HG02588 (cell line): ENCODE measurements around the gene LAMC3.

Experiments used
- ATAC-seq: cut with Tn5 transposase; IDR thresholded peaks from one replicate; pipeline ENCODE4 v1.9.1; 2021; ENCODE audit warnings: mild to moderate bottlenecking, moderate library complexity; ENCODE audit not compliant: unreplicated experiment

LAMC3 gene

DNA sequence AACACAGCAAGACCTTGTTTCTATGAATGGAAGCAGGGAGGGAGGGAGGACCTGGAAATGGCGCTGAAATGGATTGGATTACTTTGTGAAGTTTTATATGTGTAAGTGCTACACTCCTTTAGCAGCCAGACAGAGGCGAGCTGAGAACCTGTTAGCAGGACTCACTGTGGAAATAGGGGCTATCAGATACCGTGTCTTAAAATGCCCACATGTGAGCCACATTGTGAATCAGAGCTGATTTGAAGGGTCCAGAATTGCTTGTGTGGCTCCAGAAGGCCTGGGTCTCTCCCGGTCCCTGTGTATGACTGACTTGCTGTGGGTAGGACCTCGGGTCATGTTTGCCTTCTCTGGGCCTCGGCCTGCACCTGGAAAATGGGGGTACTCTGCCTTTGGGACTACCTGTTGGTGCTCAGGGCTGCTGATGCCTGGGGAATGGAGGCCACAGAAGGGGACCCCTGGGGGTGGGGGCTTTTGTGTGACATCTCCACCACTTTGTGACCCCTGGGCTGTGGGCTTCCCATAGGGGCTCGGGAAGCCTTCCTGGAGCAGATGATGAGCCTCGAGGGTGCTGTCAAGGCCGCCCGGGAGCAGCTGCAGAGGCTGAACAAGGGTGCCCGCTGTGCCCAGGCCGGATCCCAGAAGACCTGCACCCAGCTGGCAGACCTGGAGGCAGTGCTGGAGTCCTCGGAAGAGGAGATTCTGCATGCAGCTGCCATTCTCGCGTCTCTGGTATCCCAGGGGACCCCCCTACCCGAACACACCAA is 63.3 kb downstream of the LAMC3 start:
- no peak for ATAC-seq

DNA sequence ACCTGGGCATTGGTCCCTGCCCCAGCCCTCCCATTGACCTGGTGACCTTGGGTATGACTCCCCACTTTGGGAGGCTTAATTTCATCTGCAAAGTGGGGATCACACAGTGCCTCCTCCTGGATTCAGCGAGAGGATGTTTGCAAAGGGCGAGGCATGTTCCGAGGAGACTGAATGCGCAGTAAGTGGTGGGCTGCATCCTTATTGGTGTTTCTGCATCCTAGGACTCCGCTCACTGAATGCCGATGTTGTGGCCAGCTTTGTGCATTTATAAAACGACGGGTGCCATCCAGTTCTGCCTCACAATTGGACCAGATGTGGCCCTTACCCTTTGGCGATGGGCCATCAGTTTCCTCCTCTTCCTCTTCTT is 63.9 kb downstream of the LAMC3 start:
- ATAC-seq: no peak

DNA sequence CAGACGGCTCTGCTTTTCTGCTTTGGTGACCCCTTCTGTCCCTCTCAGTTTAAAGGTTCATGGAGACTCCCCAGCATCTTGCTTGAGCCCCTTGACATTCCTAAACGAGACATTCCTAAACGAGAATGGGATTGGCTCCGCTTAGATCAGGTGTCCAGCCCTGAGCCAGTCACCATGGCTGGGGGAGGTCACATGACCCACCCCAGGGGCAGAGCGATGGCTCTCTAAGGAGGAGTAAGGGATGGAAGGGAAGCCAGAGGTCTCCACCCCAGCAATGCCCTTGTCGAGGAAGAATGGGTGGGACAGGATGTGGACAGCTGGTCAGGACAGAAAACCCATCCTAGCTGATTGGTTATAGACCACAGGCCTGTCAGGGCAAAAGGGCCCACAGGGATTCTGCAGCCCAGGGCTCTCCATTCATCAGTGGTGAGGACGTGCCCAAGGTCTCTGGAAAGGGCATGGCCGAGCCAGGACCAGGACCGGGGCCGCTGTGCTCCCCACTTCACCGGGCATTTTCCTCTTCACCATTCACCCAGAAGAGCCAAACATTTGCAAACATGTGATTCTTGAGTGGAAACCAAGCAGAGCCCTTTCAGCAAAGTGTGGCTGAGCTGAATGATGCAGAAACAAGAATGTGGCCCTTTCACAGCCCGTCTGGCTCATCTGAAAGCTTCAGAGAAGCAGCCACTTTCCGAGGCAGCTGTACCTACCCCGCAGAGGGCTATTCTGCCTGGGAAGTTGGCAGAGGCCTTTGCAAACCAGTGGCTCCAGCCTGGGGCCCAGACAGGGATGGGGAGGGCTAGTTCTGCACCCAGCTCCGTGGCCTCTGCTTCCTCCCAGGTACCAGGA is 67.6 kb downstream of the LAMC3 start:
- ATAC-seq: no peak

DNA sequence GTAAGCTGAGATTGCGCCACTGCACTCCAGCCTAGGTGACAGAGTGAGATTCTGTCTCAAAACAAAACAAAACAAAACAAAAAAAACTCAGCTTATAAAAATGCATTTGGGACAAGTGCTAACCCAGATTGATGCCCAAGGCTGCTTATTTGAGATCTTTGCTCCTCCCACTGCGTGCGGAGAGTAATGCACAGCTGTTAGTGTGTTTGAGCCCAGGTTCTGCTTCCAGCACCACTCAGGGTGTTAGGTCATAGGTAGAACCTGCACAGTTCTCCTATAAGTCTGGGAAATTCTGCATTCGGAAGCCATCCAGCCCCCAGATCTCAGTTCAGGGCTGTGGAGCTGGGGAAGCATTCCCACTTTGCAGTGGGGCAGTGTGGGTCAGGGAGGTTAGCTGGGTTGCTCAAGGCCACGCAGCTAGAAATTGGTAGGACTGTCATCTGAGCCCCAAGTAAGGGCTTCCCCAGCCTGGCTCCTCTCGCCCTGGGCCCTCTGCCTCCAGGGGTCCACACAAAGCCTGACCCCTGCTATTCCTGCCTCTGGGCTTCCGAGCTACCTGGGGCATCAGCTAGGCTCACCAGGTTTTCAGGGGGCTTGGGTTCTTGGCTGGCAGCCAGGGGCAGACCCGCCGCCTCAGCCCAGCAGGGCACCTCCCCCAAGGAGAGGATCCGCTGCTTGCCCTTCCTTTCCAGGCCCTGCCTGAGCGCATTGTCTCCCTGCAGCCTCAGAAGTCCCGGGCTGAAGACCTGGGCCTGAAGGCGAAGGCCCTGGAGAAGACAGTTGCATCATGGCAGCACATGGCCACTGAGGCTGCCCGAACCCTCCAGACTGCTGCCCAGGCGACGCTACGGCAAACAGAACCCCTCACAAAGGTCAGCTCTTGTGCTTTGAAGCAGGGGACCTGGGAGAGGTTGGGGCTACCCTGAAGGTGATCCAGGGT is 69.7 kb downstream of the LAMC3 start:
- no peak for ATAC-seq

DNA sequence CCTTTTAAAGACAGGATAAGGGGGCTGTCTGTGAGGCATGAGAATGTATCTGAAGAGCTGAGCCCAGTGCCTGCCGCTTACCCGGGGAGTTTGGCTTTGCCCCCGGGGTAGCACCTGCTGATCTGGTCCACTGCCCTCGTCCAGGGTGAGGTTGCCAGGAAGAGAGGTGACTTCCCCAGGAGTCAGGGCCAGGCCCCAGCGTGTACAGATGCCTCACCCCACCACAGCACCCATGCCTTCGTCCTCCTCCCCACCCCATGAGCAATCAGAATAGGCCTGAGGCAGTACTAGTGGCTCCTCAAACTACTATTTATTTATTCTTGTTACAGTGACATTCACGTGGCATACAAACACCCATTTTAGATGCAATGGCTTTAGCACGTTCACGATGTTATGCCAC is 71.6 kb downstream of the LAMC3 start:
- ATAC-seq: no peak

DNA sequence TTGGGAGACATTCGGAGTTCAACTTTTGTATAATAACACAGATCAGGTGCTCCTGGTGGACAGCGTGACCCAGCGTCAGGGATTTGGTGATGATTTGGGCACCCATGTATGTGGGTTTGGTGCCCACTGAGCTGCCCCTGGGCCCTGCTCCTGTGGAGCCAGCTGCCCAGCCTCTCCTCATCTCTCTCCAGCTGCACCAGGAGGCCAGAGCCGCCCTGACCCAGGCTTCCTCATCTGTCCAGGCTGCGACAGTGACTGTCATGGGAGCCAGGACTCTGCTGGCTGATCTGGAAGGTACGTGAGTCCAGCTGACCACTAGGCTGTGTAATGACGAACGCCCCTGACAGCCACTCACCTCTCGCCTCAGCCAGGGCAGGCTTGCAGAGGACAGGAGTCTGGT is 72.9 kb downstream of the LAMC3 start:
- no peak for ATAC-seq

DNA sequence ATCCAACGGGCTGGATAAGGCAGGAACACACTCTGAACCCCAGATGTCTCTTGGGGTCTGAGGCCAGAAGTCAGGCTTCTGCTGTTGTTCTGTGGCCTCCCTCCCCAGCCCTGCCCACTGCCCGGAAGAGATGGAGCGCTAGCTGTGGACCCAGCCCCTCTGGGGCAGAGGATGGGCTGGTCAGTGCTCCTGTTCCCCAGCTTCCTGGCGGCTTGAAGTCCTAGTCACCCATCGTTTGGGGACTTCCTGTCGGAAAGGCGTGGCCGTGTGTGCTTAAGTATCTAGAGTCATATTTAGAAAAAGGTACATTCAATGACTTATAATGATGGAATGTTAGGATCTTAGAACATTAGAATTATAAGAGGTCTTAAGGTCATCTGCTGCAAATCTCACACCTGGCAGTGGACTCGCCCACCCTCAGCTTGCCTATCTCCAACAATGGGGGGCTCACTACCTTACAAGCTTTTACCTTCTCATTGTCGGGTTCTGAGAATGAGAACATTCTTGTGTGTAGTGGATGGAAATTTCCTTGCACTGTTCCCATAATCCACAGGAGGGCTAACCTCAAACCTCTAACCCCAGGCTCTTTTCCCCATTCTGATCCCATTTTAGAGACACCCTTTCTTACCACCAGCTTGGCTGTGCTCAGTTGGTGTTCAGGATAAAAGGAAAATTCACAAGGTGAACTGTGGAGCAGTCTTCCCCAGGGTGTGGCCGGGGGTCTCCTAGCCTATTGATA is 74.0 kb downstream of the LAMC3 start:
- no peak for ATAC-seq

DNA sequence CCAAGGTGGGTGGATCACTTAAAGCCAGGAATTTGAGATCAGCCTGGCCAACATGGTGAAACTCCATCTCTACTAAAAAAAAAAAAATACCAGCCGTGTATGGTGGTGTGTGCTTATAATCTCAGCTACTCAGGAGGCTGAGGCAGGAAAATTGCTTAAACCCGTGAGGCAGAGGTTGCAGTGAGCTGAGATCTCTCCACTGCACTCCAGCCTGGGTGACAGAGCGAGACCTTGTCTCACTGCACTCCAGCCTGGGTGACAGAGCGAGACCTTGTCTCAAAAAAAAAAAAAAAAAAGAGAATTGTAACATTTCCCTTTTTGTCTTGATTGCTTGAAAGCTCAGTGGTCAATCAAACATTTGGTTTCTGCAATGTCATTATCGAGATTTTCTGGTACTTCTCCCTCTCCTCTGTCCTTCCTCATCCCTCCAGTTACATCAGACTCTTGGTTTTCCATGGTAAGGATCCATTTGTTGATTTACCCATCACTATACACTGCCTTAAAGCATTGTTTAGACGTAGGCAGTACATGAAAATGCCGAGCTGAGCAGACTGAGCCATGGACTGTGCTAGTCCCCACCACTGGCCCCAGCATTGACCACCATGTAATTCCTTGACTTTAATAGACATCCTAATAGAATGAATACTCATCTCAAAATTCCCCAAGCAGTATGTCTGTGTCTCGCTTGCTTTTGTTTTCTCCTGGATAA is 75.8 kb downstream of the LAMC3 start:
- ATAC-seq: no peak

DNA sequence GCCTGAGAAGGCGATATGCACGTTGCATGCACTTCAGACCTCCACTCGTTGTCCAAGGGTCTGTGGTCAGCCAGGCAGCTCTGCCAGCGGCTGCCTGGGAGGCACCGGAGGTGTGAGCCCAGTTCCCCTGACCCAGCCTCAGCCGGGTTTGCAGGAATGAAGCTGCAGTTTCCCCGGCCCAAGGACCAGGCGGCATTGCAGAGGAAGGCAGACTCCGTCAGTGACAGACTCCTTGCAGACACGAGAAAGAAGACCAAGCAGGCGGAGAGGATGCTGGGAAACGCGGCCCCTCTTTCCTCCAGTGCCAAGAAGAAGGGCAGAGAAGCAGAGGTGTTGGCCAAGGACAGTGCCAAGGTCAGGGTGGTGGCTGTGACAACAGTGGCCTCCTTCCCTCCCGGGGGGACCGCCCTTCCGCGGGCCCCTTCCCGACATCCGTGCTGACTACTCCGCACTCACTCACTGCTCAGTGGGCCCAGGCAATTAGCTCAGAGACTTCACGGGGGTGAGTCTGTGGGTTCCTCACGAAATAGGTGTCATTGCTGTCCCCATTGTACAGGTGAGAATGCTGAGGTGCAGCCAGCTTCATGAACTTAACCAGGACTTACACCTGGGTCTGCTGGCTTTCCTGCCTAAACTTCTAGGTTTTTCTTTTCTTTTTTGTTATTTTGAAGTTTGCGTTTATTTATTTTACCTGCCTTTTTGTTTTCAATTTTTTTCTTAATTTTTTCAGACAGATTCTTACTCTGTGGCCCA is 76.6 kb downstream of the LAMC3 start:
- ATAC-seq: no peak

DNA sequence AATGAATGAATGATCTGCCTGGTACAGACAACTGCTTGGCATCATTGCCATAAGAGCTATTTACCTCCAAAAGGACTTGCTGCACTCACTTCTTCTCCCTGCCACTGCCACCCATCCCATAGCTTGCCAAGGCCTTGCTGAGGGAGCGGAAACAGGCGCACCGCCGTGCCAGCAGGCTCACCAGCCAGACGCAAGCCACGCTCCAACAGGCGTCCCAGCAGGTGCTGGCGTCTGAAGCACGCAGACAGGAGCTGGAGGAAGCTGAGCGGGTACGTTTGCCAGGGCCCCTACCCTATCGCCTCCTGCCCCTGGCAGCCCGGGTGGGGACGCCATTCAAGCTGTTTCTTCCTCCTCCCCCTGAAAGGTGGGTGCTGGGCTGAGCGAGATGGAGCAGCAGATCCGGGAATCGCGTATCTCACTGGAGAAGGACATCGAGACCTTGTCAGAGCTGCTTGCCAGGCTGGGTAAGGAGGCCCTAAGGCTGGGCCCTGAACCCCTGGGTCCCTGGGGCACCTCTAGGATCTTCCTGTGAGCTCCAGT is 78.5 kb downstream of the LAMC3 start:
- no peak for ATAC-seq

DNA sequence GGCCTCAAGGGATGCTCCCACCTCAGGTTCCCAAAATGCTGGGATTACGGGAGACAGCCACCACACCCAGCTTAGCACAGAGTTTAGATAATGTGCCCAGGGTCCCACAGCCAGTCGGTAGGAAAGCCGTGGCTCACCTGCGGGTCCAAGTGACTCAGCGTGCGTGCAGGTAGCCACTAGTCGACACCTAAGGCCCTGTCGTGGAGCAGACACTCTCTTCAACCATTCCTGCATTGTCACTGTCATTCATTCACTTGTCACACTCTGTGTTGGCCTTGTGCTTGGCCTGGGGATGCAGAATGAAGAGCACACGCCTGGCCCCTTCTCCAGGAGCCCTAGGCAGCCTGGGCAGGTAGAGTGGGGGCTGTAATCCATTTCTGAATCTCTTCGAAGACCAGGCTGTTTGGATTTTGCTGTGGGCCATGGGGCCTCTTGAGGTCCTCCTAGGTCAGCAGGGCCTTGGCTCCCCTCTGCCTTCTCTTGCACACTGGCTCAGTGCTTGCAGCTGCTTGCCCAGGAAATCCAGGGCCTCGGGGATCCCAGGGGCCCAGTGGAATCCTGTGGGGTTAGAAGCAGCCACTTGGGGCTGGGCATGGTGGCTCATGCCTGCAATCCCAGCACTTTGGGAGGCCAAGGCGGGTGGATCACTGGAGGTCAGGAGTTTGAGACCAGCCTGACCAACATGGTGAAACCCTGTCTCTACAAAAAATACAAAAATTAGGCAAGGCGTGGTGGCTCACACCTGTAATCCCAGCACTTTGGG is 81.2 kb downstream of the LAMC3 start:
- ATAC-seq: no peak

DNA sequence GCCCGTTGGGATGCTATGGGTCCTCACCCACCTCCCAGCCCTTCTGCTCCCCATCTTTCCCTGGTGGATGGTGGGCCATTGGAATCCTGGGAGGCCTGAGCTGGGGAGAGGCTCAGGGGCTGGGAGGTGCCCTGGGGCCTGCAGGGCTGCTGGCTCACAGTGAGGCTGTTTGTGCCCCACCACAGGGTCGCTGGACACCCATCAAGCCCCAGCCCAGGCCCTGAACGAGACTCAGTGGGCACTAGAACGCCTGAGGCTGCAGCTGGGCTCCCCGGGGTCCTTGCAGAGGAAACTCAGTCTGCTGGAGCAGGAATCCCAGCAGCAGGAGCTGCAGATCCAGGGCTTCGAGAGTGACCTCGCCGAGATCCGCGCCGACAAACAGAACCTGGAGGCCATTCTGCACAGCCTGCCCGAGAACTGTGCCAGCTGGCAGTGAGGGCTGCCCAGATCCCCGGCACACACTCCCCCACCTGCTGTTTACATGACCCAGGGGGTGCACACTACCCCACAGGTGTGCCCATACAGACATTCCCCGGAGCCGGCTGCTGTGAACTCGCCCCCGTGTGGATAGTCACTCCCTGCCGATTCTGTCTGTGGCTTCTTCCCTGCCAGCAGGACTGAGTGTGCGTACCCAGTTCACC is 82.5 kb downstream of the LAMC3 start:
- ATAC-seq: no peak

DNA sequence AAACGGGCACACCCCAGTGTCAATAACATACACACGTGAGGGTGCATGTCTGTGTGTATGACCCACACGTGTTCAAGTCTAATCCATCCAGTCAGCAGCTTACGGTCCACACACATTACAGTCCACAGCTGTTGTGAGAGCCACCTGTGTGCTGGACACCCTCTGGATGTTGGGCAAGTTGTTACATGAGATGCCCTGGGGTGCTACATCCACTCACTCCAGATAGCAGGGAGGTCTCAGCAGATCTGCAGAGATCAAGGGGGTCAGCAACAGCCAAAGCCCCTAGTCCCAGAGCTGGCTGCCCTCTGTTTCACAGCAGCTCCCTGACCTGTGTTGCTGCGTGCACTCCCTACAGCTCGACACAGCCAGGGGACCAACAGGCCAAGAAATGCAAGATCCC is 83.1 kb downstream of the LAMC3 start:
- ATAC-seq: no peak

DNA sequence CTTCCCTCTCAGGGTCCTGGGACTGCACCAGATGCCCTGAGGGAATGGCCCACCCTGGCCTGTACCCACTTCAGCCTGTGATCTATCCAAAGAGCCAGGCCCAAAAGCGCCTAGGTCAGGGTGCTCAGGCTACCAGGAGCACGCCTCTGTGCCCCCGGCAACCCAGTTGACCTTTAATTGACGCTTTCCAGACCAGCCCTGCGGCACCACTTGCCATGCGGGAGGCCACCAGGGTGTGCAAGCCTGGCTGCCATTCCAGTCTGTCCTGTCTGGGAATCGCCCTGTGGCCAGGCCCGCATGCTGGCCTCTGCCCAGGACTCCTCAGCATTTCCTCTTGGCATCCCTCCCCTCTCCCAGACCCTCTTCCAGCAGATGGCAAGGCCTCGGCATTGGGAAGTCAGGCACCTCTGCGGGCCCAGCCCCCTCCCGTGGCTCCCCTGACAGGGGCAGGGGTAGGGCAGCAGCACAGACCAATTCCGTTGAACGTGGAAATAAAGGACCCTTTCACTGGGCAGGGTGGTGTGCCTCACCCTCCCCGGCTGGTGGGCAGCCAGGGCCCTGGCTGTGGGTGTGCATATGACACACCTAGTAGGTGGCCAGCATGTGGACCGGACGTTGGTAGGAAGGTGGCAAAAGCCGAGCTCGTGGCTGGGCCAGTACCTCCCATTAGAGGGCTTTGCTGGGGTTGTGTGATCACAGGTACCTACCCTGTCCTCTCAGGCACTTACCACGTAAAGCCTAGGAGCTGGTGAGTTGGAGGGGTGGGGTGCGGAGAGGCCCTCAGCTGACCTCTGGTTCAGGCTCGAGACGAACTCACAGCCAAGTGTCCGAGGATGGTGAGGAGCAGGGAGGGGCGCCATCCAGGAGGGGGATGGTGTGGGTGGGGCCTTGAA is 83.8 kb downstream of the LAMC3 start:
- no peak for ATAC-seq

DNA sequence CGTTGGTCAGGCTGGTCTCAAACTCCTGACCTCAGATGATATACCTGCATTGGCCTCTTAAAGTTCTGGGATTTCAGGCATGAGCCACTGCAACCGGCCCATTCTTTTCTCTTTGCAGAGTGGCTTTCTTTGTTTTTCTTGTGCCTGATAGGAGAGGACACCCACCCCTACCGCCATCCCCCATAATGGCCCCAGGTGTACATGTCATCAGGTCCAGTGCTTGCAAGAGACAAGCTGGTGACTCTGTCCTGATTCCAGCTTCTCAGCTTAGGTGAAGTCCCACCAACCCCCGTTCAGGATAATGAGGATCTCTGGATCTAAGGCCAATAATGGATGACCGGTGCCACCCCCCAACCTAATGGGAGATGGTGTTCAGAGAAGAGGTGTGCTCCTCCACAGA is 85.0 kb downstream of the LAMC3 start:
- no peak for ATAC-seq

DNA sequence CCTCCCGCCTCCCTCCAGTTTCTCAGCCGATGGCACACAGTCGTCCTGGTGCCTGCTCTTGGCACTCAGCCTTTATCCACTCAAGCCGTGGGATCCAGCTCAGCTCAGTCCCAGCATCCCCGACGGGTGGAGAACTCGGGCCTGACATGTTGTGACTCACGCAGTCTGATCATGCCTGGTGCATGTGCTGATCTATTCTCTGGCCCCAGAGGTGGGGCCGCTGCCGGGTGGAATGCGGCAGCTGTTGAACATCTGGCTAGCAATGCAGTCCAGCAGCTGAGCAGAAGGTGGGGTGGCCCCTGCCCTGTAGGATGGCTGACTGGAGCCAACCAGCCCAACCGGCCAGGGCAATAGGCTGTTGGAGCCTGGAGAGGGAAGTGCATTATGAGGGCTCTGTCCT is 85.6 kb downstream of the LAMC3 start:
- no peak for ATAC-seq
